Mucosa of descending colon (tissue), 3 donors: ENCODE data around the gene ZBTB17. TPM values are rescaled to one million over a fixed set of nuclear protein-coding genes. Genes with fewer than 3 reads are reported as not detected.

Source experiments
- ATAC-seq: fragments of 200-7000 bp; cut with Tn5 transposase; one replicate; pipeline ENCODE4 v1.9.1; 2020; ENCODE audit warnings: mild to moderate bottlenecking, moderate library complexity
- DNase-seq, 3 donors: peaks; one replicate each; pipeline ENCODE4 v3.0.0-alpha.2; 2020
- H3K36me3 ChIP-seq: fragments of 200-600 bp; one replicate; pipeline ENCODE4 v1.8.0; 2021; ENCODE audit warnings: low read depth, mild to moderate bottlenecking
- H3K4me1 ChIP-seq: fragments of 200-600 bp; one replicate; pipeline ENCODE4 v1.8.0; 2021; ENCODE audit warnings: low read depth, mild to moderate bottlenecking
- H3K4me3 ChIP-seq: fragments of 200-600 bp; one replicate; pipeline ENCODE4 v1.8.0; 2021; ENCODE audit warnings: mild to moderate bottlenecking
- H3K9me3 ChIP-seq: fragments of 200-600 bp; one replicate; pipeline ENCODE4 v1.8.0; 2021; ENCODE audit warnings: mild to moderate bottlenecking
- intact Hi-C, 2 donors: fragments of 100-400 bp; cut with DNase I in 1 of 2; cut with micrococcal nuclease in 1 of 2; formaldehyde crosslinking; loops; one replicate each; pipeline versions ENCODE4 v1.11.0 to v1.11.1; 2022; cut with DNase I, micrococcal nuclease
- total RNA-seq, 3 donors: library from RNA; stranded (reverse); fragmentation: NEBNext Ultra II Directional in 2 of 3; extraction: Animal tissue kit (Norgen Biotek cat#: 25700) in 2 of 3; gene quantifications; one replicate each; pipeline versions ENCODE4 v1.2.1 to v1.2.4, GENCODE V29; 2021 to 2023
- TF ChIP-seq, protein P1 (sequence below): fragments of 200-600 bp; IDR thresholded peaks from one replicate; pipeline ENCODE4 v1.8.0; 2022; ENCODE audit warnings: antibody characterized with exemption, mild to moderate bottlenecking
- donor health status: DM: no; HTN: no; CAD: no; lungs with moderate emphysema.
- donor health status: DM: no; HTN: no; CAD: no.
- donor health status: DM: no; HTN: yes; CAD: no.

ZBTB17 gene
- total RNA-seq, 3 donors from 2014 or later, result 29.2 to 40.8 (median 34.6) TPM

DNA sequence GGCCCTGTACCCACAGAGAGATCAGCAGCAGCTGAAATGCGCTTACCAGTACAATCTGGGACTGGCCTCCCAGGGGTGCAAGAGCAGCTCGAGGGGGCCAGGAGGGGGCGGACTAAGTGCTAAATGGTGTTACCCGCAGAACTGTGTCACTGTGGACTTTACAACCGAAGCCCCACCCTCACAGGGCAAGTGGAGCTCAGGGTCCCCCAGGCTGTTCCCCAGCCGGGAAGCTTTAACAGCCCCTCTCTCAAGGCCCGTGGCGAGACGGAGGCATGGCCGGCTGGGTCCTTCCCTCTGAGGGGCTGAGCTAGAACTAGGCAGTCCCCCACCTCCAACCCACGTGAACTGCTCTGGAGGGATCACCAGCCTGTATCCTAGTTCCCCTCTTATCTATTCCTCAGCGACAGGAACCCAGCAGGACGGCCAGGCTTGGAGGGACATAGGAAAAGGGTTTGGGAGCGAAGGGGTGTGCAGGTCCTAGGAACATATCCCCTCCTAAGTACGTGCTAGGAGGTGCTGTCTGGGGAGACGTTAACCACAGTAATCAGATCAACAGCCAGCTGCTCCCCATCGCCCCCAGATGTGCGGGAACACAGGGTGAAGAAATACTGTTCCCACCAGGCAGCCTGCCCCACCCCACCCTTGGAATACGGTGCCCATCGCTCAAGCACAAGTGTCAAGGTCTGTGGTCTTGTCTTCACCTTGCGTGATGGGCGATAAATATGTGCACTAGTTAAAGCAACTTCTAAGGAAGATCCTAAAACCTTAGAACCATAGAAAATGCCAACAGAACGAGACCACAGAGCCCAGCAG, 24.4 kb downstream of the ZBTB17 start:
- no peak for ATAC-seq
- peak in 1 of 3 donors; percentile 58 for DNase-seq

DNA sequence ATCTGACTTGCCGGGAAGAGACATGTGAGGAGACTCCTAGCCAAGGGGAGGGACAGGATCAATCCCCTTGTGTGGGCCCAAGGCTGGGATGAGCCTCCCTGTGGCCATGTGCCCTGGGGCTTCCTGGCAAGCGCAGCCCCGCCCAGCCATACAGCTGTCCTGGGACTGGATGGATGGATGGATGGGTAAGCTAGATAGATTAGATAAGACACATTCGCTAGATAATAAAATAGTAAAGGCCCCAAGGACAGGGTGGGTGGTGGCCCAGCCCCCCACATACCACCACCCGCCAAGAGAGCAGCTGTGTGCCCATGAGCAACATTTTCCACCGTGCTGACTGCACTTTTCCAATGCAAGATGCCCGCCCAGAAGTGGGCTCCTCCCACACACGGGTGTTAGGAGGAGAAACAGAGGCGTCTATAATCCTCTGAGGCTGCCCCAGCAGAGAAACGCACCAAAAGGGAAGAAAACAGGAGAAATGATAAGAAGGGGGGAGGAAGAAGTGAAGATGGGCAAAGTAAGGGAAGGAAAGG, 25.1 kb downstream of the ZBTB17 start:
- no peaks in the 10 kb centered on the region for H3K36me3 ChIP-seq
- peaks cover 9% of the 10 kb centered on the region for H3K4me1 ChIP-seq
- H3K9me3 ChIP-seq, result no peaks in the 10 kb centered on the region
- TF ChIP-seq, protein P1, sequence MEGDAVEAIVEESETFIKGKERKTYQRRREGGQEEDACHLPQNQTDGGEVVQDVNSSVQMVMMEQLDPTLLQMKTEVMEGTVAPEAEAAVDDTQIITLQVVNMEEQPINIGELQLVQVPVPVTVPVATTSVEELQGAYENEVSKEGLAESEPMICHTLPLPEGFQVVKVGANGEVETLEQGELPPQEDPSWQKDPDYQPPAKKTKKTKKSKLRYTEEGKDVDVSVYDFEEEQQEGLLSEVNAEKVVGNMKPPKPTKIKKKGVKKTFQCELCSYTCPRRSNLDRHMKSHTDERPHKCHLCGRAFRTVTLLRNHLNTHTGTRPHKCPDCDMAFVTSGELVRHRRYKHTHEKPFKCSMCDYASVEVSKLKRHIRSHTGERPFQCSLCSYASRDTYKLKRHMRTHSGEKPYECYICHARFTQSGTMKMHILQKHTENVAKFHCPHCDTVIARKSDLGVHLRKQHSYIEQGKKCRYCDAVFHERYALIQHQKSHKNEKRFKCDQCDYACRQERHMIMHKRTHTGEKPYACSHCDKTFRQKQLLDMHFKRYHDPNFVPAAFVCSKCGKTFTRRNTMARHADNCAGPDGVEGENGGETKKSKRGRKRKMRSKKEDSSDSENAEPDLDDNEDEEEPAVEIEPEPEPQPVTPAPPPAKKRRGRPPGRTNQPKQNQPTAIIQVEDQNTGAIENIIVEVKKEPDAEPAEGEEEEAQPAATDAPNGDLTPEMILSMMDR, result no peak
- H3K4me3 ChIP-seq, result no peak overlapping the region
- DNase-seq (peak in 1 of 3 donors; percentile 69), ATAC-seq (peak; percentile 3)
- intact Hi-C loops, result no loop called here

More for the DNA sequence above, 24.4 kb downstream of the ZBTB17 start:
- TF ChIP-seq, protein P1, result no peak
- intact Hi-C loops, result no loop called here
- H3K36me3 ChIP-seq, result no peaks in the 10 kb centered on the region
- no peaks in the 10 kb centered on the region for H3K9me3 ChIP-seq
- H3K4me1 ChIP-seq, result peaks cover 9% of the 10 kb centered on the region
- no peak overlapping the region for H3K4me3 ChIP-seq

DNA sequence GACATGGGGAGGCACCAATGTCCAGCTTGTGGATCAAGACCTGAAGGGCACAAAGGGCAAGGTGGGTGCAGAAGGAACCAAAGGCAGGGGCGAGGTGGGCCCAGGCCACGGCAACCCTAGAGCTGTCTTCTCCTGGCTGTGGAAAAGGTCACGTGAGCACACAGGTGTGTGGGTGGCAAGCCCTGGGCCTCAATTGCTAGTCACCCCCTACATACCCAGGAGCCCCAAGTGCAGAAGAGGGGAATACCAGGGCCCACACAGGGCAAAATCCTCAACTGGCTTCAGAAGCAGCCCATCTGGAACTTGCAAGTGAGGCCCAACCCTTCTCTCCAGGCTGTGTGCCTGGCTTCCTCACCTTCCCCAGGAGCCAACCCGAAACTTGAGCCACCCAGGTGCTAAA, 25.6 kb downstream of the ZBTB17 start:
- H3K9me3 ChIP-seq, result no peaks in the 10 kb centered on the region

DNA sequence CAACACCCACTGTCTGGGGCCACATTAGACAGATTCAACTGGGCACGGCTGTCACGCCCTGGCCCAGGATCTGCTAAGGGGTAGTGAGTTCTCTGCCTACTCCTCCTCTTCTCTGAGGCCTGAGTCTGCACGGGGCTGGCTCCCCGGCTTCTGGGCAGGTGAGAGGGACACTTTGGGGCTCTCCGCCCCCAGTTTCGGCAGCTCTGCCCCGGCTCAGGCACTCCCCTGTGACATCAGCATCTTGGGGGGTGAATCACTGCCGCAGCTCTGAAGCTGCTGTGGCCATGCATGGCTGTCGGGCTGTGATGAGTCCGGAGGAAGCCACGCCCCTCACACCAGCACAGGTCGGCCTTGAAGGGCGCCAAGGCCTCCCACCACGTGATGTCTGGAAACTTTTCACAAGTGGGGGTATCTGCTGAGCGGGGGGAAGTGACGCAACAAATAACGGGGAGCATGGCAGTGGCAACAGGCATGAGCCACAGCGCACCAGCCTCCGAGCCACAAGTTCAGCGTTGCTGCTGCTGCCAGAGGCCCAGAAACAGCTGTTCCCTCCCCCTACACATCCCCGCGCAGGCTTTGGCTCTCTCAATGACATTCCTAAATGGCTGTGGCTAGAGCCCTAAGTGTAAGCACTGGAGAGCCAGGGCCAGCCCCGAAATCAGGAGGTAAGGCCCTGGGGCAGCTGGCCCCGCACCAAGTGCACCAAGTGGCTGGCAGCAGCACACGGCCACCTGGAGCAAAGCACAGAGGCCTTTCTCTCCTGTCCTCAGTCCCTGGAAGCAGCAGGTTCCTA, 26.3 kb downstream of the ZBTB17 start:
- DNase-seq (peak; percentile 70 to 94 (median 74)), ATAC-seq (peak; percentile 74)
- no peaks in the 10 kb centered on the region for H3K36me3 ChIP-seq
- TF ChIP-seq, protein P1, result no peak
- H3K4me1 ChIP-seq, result peaks cover 9% of the 10 kb centered on the region
- no peaks in the 10 kb centered on the region for H3K9me3 ChIP-seq
- intact Hi-C loops, result no loop called here
- no peak overlapping the region for H3K4me3 ChIP-seq

More for the DNA sequence above, 25.6 kb downstream of the ZBTB17 start:
- H3K4me1 ChIP-seq, result peaks cover 9% of the 10 kb centered on the region
- TF ChIP-seq, protein P1, result no peak
- no peak for DNase-seq
- H3K4me3 ChIP-seq, result no peak overlapping the region
- no peak for ATAC-seq
- no peaks in the 10 kb centered on the region for H3K36me3 ChIP-seq
- intact Hi-C loops, result no loop called here

DNA sequence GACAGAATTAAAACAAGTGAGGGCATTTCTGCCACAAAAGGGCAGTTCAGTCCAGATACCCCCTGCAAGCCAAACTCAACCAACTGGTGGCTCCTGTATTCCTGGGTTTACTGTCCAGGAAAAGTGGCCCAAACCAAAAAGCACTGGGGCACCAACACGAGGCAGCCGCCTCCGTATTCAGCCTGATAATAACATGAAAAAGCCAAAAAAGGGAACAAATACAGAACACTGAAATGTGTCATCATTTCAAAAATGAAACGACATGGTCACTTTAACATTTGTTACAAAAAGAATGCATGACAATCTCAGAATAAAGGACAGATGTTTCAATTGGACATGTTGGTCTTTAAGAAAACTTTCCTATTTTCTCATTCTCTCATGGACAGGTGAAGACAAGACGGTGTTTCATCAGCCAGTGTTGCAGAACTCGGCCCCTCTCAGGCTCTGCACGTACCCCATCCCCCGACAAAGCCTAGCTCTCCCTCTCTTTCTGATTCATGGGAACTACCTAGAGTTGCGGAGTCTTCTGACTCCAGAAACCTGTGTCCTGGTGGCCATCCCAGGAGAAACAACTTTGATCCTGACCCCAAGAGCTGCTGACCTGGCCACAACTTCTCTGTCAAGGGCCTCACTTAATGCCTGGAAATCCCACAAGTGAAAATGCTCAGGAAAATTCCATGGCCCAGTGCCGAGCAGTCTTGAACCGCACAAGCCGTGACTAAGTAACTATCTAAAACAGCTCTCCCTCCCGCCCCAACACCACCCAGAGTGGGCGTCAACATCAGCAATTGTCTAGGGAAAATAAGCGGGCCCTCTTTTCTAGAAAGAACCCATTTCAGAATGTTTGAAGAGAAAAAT, 27.1 kb downstream of the ZBTB17 start:
- DNase-seq (peak in 2 of 3 donors; percentile 49 to 60), ATAC-seq (peak; percentile 19)
- TF ChIP-seq, protein P1, result no peak
- intact Hi-C loops, result no loop called here
- Histone ChIP-seq H3K4me3 (no peak overlapping the region), H3K4me1 (peaks cover 7% of the 10 kb centered on the region), H3K36me3 (no peaks in the 10 kb centered on the region), H3K9me3 (no peaks in the 10 kb centered on the region)
